Spleen (tissue), 7 donors: ENCODE measurements around the gene PRG3.

Experiments
- POLR2A ChIP-seq, 3 donors: fragments of 450-650 bp; IDR thresholded peaks; one replicate each; pipeline ENCODE4 v1.5.1; 2017; ENCODE audit warnings: antibody characterized with exemption in 3 of 3, mild to moderate bottlenecking in 1 of 3
- POLR2AphosphoS5 ChIP-seq, 3 donors: sonication (generic); formaldehyde crosslinking; IDR thresholded peaks; one replicate each; pipeline ENCODE4 v1.5.1; 2017; ENCODE audit warnings: antibody characterized with exemption in 3 of 3
- TF ChIP-seq, protein P1 (sequence below), 11 experiments: fragments of 200-600 bp in 7 of 11; fragments of 450-650 bp in 4 of 11; sonication (generic) in 4 of 11; IDR thresholded peaks in 8 of 11; conservative IDR thresholded peaks in 3 of 11; 1 replicate in 7 of 11; 2 replicates in 4 of 11; pipeline versions ENCODE4 v1.4.0 to v1.8.0; 2016 to 2021; ENCODE audit warnings: antibody characterized with exemption in 11 of 11, inconsistent platforms in 4 of 11, mild to moderate bottlenecking in 1 of 11
- donor health status: DM: no; HTN: no; CAD: no; lungs with moderate emphysema.
- donor health status: DM: no; HTN: no; CAD: no.
- donor health status: DM: no; HTN: no; CAD: no.

DNA sequence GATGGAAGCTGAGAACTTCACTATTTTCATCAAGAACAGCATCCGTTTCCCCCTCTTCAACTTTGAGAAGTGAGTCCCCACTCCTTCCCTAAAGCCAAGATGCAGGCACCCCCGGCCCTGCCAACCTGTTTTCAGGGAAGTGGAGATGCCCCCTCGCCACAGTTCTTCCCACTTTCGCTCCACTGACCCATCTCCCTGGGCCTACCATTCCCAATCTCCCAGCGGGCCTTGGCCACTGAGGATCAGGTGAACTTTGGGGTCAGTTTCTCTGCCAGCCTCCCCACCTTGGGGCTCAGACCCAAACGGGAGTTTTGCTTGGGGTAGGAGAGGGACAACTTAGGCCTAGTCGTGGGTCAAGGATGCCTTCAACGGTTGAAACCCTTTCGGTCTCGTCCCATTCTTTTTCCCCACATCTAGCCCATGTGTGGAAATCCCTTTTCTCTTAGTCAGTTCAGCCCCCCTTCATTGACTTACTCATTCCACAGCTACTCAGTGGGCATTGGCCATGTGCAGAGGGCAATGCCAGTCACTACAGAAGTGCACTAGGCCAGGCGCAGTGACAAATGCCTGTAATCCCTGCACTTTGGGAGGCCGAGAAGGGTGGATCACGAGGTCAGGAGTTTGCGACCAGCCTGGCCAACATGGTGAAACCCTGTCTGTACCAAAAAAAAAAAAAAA is 32.2 kb downstream of the PRG3 start:
- TF ChIP-seq, protein P1, sequence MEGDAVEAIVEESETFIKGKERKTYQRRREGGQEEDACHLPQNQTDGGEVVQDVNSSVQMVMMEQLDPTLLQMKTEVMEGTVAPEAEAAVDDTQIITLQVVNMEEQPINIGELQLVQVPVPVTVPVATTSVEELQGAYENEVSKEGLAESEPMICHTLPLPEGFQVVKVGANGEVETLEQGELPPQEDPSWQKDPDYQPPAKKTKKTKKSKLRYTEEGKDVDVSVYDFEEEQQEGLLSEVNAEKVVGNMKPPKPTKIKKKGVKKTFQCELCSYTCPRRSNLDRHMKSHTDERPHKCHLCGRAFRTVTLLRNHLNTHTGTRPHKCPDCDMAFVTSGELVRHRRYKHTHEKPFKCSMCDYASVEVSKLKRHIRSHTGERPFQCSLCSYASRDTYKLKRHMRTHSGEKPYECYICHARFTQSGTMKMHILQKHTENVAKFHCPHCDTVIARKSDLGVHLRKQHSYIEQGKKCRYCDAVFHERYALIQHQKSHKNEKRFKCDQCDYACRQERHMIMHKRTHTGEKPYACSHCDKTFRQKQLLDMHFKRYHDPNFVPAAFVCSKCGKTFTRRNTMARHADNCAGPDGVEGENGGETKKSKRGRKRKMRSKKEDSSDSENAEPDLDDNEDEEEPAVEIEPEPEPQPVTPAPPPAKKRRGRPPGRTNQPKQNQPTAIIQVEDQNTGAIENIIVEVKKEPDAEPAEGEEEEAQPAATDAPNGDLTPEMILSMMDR (IDR thresholded peaks at IDR 0.05 in 8 of 11, conservative IDR thresholded peaks at IDR 0.05 in 3 of 11) = no peak
- TF ChIP-seq POLR2AphosphoS5 (IDR thresholded peaks at IDR 0.05) = no peak
- TF ChIP-seq POLR2A (IDR thresholded peaks at IDR 0.05) = no peak
